Transverse colon (tissue), 4 donors: ENCODE data around the gene CRB2. TPM values are rescaled to one million over a fixed set of nuclear protein-coding genes. Genes with fewer than 3 reads are reported as not detected.

Experiments
- DNase-seq: peaks from one replicate; pipeline ENCODE4 v3.0.0-alpha.2; 2019
- H3K27ac ChIP-seq, 4 donors: fragments of 200-600 bp; sonication (generic); 2 replicates each; pipeline ENCODE4 v1.5.1; 2016 to 2018; ENCODE audit warnings: inconsistent platforms in 4 of 4
- H3K27me3 ChIP-seq: fragments of 200-600 bp; sonication (generic); 2 replicates; pipeline ENCODE4 v1.5.1; 2017; ENCODE audit warnings: inconsistent platforms
- H3K36me3 ChIP-seq, 4 donors: fragments of 200-600 bp; sonication (generic); 2 replicates each; pipeline ENCODE4 v1.5.1; 2017 to 2019; ENCODE audit warnings: inconsistent platforms in 4 of 4
- H3K4me1 ChIP-seq, 4 donors: fragments of 200-600 bp; sonication (generic); 2 replicates each; pipeline ENCODE4 v1.5.1; 2017 to 2020; ENCODE audit warnings: inconsistent platforms in 4 of 4
- H3K4me3 ChIP-seq, 4 donors: fragments of 200-600 bp; sonication (generic); 1 replicate in 1 of 4; 2 replicates in 3 of 4; pipeline versions ENCODE4 v1.5.1 to v1.6.1; 2017 to 2019; ENCODE audit warnings: inconsistent platforms in 4 of 4
- H3K9me3 ChIP-seq, 2 donors: fragments of 200-600 bp; sonication (generic); 2 replicates each; pipeline ENCODE4 v1.5.1; 2017 to 2019; ENCODE audit warnings: inconsistent platforms in 2 of 2
- EP300 ChIP-seq: sonication (generic); formaldehyde crosslinking; IDR thresholded peaks from one replicate; pipeline ENCODE4 v1.6.1; 2017; ENCODE audit warnings: antibody characterized with exemption, low read depth
- POLR2A ChIP-seq: fragments of 450-650 bp; IDR thresholded peaks from one replicate; pipeline ENCODE4 v1.6.1; 2016; ENCODE audit warnings: antibody characterized with exemption, mild to moderate bottlenecking, moderate library complexity
- POLR2AphosphoS5 ChIP-seq, 3 donors: sonication (generic); formaldehyde crosslinking; IDR thresholded peaks; one replicate each; pipeline ENCODE4 v1.6.1; 2016; ENCODE audit warnings: antibody characterized with exemption in 3 of 3
- WGBS, 2 donors: methylation state at CpG; one replicate each; pipeline ENCODE4 v1.1.5; 2018; ENCODE audit warnings: low coverage in 1 of 2; 5-methylcytosine and 5-hydroxymethylcytosine counted together
- in situ Hi-C, 4 donors: fragments of 200-750 bp; cut with MboI; loops; one replicate each; pipeline versions ENCODE4 v1.15.0 to v1.15.1; 2017; ENCODE audit warnings: low sequenced_read_pairs in 3 of 4, low pct_ligation_motif_present in 1 of 4, low pct_unique_long_range_greater_than_20kb in 1 of 4
- intact Hi-C: fragments of 100-400 bp; cut with DNase I; formaldehyde crosslinking; loops from one replicate; pipeline ENCODE4 v1.15.1; 2023; ENCODE audit warnings: low total_unique reads
- total RNA-seq, 4 donors: library from RNA; depleted of rRNA; stranded (reverse); fragments of >200 nt; gene quantifications; one replicate each; pipeline ENCODE4 v1.1.0, GENCODE V29; 2016
- TF ChIP-seq, protein P1 (sequence below), 5 experiments: fragments of 200-600 bp in 3 of 5; fragments of 450-650 bp in 2 of 5; sonication (generic) in 3 of 5; IDR thresholded peaks; 1 replicate in 2 of 5; 2 replicates in 3 of 5; pipeline ENCODE4 v1.5.1; 2016 to 2017; ENCODE audit warnings: antibody characterized with exemption in 5 of 5, inconsistent platforms in 3 of 5, mild to moderate bottlenecking in 2 of 5, moderate library complexity in 1 of 5

The CRB2 gene
- total RNA-seq, 4 donors from 2014 or later: 0.32 to 0.82 (median 0.75) TPM; not detected in 1

DNA sequence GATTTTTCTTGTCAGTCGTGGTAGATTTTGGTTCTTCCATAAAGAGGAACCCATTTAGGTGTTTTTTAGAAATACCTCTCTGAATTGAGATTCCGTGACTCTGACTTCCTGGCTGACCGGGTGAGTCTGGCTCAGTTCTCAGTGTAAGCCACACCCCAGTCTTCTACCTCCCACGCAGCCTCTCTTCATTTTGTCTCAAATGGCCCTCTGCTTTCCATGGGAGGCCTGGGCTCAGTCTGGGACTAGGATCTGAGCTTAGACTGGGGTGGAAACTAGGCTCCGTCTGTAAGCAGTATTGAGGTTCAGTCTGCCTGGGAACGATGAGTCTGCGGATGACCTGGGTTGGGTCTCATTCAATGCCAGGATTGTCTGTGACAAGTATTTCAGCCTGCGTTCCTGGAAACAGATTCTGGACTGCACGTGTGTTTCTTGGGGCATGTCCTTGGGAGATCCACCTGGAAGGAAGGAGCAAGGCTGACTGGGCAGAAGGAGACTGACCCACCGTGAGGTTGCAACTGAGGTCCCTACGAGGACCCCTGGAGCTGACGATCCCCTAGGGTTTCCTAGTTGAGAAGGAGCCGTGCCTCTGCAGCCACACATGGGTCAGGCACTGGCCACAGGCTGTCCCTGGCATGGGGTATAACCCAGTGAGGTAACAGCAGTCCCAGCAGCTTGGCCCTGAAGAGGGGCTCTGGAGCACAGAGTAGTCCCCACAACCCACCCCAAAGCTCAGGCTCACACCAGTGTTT lies 12.4 kb upstream of the CRB2 start:
- Histone ChIP-seq H3K27ac (no peak overlapping the region), H3K36me3 (no peaks in the 10 kb centered on the region), H3K27me3 (no peaks in the 10 kb centered on the region), H3K4me3 (no peak overlapping the region), H3K4me1 (peaks cover 0 to 13% (median 4%) of the 10 kb centered on the region in 4 donors), H3K9me3 (no peaks in the 10 kb centered on the region)
- intact Hi-C loops: loop anchor here (10.0 kb wide), 1 partner anchor 79 kb away; the partner anchor contains the start of gene STRBP
- no peak for TF ChIP-seq POLR2AphosphoS5 (IDR thresholded peaks at IDR 0.05)
- no peak for TF ChIP-seq EP300
- TF ChIP-seq, protein P1, sequence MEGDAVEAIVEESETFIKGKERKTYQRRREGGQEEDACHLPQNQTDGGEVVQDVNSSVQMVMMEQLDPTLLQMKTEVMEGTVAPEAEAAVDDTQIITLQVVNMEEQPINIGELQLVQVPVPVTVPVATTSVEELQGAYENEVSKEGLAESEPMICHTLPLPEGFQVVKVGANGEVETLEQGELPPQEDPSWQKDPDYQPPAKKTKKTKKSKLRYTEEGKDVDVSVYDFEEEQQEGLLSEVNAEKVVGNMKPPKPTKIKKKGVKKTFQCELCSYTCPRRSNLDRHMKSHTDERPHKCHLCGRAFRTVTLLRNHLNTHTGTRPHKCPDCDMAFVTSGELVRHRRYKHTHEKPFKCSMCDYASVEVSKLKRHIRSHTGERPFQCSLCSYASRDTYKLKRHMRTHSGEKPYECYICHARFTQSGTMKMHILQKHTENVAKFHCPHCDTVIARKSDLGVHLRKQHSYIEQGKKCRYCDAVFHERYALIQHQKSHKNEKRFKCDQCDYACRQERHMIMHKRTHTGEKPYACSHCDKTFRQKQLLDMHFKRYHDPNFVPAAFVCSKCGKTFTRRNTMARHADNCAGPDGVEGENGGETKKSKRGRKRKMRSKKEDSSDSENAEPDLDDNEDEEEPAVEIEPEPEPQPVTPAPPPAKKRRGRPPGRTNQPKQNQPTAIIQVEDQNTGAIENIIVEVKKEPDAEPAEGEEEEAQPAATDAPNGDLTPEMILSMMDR (IDR thresholded peaks at IDR 0.05): no peak
- TF ChIP-seq POLR2A: no peak
- DNase-seq: no peak
- WGBS, 2 donors: 44 to 62% methylated on average over 2 to 12 of the region's 13 CpGs
- in situ Hi-C loops: loop anchor here in 1 of 4 donors (10.0 kb wide), 1 partner anchor 259 kb away; no protein-coding TSS in a partner anchor

DNA sequence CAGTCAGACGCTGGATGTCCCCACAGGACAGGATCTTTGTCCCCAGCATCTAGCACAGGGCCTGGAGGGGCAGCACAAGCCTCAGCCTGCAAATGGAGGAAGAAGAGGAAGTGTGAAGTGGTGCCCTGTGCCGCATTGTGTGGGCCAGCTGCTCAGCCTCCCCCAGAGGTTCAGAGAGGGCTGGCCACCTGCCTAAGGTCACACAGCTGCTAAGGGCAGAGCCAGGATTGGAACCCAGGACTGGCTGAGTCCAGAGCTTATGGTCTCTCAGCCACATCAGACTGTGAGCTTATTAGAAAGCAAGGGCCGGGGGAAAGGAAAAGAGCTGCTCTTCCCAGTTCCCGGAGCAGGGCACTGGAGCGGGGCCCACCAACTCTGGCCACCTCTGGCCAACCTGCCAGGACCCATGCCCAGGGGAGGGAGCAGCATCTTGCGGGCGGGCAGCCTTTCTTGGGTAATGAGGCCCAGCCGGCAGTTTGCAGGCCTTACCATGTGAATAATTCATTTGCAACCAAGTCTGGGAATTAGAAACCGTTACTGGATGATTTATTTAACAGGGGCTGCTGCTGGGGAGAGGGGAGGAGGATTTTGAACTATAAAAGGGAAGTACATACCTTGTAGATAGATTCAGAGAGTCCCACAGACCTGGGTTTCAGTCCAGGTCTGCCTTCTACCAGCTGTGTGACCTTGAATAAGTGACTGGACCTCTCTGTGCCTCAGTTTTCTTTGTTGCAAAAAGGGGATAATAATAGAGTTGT lies 11.6 kb upstream of the CRB2 start:
- no peak for DNase-seq
- H3K27ac ChIP-seq: no peak overlapping the region
- H3K27me3 ChIP-seq: peaks cover 2% of the 10 kb centered on the region
- TF ChIP-seq POLR2A (no peak), EP300 (no peak), POLR2AphosphoS5 (IDR thresholded peaks at IDR 0.05) (no peak)
- WGBS, 2 donors: 66 to 94% methylated on average over 3 to 9 of the region's 9 CpGs
- no peaks in the 10 kb centered on the region for H3K36me3 ChIP-seq
- no peaks in the 10 kb centered on the region for H3K9me3 ChIP-seq
- intact Hi-C loops (loop anchor here (10.0 kb wide), 1 partner anchor 80 kb away; the partner anchor contains the start of gene STRBP), in situ Hi-C loops (loop anchor here in 1 of 4 donors (10.0 kb wide), 1 partner anchor 260 kb away; no protein-coding TSS in a partner anchor)
- H3K4me3 ChIP-seq: no peak overlapping the region
- H3K4me1 ChIP-seq: peaks cover 0 to 13% (median 4%) of the 10 kb centered on the region in 4 donors

DNA sequence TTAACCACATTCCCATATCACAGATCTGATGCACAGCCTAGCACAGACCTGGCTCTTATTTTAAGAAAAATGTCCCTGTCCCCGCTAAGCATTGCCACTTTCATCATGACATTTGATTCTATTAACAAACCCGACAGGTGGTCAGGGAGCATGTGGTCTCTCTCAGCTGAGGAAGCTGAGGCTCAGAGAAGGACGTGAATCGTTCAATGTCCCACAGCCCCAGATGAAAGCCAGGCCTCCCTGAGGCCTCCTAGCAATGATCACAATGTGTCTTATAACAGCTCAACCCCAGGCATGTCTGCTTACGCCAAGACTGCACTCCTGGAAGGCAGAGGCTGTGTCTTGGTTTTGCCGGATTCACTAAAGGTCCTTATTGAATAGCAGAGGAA lies 10.4 kb upstream of the CRB2 start:
- 57 to 86% methylated on average over 4 to 6 of the region's 6 CpGs for WGBS, 2 donors
- TF ChIP-seq POLR2AphosphoS5 (IDR thresholded peaks at IDR 0.05) (peak in 2 of 3 donors; percentile 35 to 65), POLR2A (no peak), EP300 (no peak)
- intact Hi-C loops (loop anchor here (10.0 kb wide), 1 partner anchor 81 kb away; the partner anchor contains the start of gene STRBP), in situ Hi-C loops (loop anchor here in 2 of 4 donors (5.0 to 10.0 kb wide), 2 partner anchors 261 to 263 kb away; no protein-coding TSS in a partner anchor)
- Histone ChIP-seq H3K27ac (peak overlapping the region in 3 of 4 donors; percentile 36 to 68 (median 53)), H3K4me3 (no peak overlapping the region), H3K9me3 (no peaks in the 10 kb centered on the region), H3K36me3 (no peaks in the 10 kb centered on the region), H3K27me3 (peaks cover 6% of the 10 kb centered on the region), H3K4me1 (peaks cover 0 to 4% (median under 1%) of the 10 kb centered on the region in 4 donors)
- DNase-seq: no peak

DNA sequence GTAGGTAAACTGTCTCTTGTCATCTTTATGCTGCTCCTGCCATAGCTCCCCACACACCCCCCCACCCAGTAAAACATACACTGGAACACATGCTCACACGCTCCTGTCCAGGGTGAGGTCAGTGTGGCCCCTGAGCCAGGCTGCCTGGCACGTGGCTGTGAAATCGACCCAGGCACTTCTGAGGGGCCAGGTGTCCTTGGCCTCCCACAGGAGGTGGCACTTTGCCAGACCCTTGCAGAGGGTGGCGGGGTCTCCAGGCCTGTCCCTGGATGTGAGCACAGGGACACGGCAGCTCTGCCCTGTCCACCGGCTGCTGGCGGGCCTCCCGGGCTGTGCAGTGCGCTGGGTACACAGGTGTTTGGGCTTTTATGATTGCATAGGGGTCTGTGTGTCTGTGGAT lies 10.0 kb upstream of the CRB2 start:
- TF ChIP-seq POLR2AphosphoS5 (IDR thresholded peaks at IDR 0.05): no peak
- TF ChIP-seq, protein P1 (IDR thresholded peaks at IDR 0.05): no peak
- TF ChIP-seq POLR2A: no peak
- TF ChIP-seq EP300: no peak
- no peaks in the 10 kb centered on the region for H3K9me3 ChIP-seq
- no peak overlapping the region for H3K4me3 ChIP-seq
- 77% methylated on average over 7 of the region's 9 CpGs; no CpG with 5 or more reads in 1 of the 2 donors for WGBS, 2 donors
- peak overlapping the region in 3 of 4 donors; percentile 9 to 68 (median 53) for H3K27ac ChIP-seq
- in situ Hi-C loops: loop anchor here in 2 of 4 donors (5.0 to 10.0 kb wide), 2 partner anchors 261 to 264 kb away; no protein-coding TSS in a partner anchor
- H3K27me3 ChIP-seq: peaks cover 6% of the 10 kb centered on the region
- intact Hi-C loops: loop anchor here (10.0 kb wide), 1 partner anchor 81 kb away; the partner anchor contains the start of gene STRBP
- DNase-seq: no peak
- H3K4me1 ChIP-seq: peaks cover 0 to 4% (median 0%) of the 10 kb centered on the region in 4 donors
- no peaks in the 10 kb centered on the region for H3K36me3 ChIP-seq
